ENCODE results near the gene TNFRSF12A.
A peak's percentile ranks its signal among the peaks of the same experiment; 100 is the strongest.
"Not testable (repeated sequence)": the region's sequence is repeated elsewhere in the genome, so short reads cannot be mapped to it uniquely, and the experiment has no call there.

The TNFRSF12A gene

DNA sequence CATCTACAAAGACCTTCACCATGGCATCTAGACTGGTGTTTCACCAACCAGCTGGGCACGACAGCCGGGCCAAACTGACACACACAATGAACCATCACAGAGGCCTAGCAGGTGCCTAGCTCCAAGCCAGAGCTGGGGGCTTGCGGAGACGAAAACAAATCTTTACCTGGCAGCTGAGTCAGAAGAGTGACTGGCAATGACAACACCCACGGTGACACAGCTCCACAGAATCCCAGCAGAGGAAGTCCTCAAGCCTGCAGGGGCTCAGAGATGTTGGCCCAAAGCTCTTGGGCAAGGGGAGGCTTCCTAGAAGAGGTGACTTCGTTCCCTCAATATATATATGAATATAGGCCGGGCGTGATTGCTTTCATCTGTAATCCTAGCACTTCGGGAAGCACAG is 31.3 kb downstream of the TNFRSF12A start:
- DNase-seq: no peak

GRCh38 chr16:3052571-3053329 is 32.6 kb downstream of the TNFRSF12A start:
- DNase-seq: peak; percentile 70

DNA sequence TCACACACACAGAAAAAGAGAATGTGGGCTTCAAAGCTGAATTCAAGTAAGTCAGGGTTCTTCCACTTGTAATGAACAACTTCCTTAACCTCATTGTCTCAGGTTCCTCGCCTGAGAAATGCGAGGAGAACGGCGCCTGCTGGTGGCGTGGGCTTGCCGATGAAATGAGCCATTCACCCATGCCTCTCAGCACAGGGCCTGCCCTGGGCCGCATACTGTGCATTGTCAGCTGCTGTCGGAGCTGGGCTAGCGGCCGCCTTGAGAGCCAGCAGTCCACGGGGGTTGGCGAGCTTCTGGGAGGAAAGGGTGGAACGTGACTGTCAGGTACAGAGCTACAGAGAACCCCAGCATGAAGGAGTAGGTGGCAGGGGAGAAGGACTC is 33.2 kb downstream of the TNFRSF12A start:
- not testable (repeated sequence) for DNase-seq

DNA sequence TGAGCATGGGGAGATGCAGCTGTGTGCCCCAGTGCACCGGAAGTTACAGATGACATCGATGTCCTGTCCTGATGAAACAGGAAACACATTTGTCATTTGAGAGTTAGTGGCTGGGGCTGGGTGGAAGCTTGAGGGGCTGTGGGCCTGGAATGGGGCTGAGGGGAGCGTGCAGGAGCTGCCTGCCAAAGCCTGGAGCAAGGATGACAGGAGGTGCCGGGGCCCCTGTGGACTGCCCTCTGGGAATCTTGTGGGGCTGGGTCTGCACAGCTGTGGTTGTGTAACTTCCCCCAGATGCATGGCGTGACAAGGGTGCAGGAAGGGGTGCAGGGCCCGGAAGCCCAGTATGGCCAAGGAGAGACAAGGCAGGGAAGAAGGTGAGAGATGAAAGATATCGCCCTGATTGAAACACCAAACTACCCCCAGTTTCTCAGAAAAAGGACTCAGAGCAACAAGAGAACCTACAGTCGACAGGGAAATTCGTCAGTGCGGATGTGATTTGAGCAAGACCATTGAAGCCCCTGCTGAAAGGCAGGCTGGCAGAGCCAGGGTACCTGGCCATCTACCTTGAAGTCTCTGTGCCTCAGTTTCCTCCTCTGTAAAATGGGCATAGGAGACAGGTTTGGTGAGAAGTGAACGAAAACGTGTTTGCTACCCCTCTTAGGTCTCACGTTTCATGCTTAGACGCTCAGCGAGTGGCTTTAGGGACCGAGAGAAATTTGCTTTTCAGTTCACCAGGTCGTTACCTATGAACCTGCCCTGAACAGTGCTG is 35.0 kb downstream of the TNFRSF12A start:
- DNase-seq: no peak

DNA sequence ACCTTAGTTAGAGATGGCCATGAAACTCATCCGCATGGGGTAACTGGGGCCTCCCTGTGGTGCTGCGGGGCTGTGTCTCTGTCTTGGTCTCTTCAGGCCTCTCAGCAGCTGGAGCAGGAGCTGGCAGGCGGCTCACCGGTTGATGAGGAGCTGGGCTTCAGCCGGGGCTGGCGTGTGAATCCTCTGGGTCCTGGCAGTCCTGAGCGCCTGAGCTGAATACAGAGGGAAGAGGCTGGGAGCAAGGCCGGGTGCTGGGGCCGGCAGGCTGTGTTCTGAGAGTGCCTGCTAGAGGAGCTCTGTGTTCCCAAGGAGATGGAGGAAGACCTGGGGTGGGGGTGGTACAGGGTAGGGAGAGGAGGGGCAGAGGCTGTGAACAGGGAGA is 35.6 kb downstream of the TNFRSF12A start:
- DNase-seq: not testable (repeated sequence)

DNA sequence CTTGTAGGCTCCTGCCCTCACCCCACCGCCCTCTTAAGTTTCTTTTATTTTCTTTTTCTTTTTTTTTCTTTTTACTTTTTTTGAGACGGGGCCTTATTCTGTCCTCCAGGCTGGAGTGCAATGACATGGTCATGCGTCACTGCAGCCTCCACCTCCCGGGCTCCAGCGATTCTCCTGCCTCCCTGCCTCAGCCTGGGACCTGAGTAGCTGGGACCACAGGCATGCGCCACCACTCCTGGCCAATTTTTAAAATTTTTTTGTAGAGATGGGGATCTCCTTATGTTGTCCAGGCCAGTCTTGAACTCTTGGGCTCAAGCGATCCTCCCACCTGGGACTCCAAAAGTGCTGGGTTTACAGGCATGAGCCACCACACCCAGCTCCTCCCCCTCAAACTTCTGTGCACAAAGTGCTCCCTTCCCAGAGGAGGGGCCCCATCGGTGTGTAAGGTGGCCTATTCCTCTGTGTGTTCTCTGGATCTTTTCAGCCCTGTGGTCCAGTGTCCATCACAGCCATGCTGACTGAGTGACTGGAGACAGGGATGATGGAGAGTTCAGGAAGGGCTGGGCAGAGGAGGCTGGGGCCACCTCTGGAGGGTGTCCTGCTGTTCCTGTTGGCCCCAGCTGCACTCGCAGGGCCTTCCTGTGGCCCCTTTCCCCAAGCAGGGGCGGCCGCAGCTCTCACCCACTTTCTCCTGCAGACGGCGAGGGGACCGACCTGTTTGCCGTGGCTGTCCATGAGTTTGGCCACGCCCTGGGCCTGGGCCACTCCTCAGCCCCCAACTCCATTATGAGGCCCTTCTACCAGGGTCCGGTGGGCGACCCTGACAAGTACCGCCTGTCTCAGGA is 36.4 kb downstream of the TNFRSF12A start:
- no peak for DNase-seq

GRCh38 chr16:3057181-3058138 is 37.3 kb downstream of the TNFRSF12A start:
- DNase-seq: no peak

- DNase-seq: peak; percentile 79
These were observed 38.2 kb downstream of the TNFRSF12A start for GRCh38 chr16:3058139-3059030.

DNA sequence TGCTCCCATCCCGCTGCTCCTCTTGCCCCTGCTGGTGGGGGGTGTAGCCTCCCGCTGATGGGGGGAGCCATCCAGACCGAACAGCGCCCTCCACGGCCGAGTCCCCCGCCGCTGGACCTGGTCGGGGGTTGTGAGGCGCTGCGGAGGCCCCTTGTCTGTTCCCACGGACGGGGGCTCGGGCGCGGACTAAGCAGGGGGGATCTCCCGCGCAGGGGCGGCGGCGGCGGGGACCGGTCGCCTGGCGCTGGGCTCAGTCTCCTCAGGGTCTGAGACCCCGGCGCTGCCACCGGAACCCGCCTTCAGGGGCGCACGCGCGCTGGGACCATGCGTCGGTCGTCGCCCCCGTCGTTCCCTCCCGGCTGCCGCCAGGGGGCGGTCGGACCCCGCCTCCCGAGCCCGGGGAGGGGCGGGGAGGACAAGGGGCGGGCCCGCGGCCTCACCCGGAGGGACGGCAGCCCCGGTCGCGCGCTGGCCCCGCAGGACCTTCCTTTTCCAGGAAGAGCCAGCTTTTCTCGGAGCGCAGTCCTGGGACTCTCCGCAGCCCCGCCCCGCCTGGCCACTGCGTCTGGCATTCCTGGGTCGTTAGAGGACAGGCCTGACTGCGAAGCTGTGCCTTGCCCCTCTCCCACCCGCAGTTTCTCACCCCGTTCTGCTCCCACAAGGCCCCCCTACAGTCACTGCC is 39.0 kb downstream of the TNFRSF12A start:
- peak; percentile 97 for DNase-seq

GRCh38 chr16:3059723-3060242 is 39.6 kb downstream of the TNFRSF12A start:
- no peak for DNase-seq

- DNase-seq: no peak
These were observed 40.4 kb downstream of the TNFRSF12A start for GRCh38 chr16:3060339-3061127.

DNA sequence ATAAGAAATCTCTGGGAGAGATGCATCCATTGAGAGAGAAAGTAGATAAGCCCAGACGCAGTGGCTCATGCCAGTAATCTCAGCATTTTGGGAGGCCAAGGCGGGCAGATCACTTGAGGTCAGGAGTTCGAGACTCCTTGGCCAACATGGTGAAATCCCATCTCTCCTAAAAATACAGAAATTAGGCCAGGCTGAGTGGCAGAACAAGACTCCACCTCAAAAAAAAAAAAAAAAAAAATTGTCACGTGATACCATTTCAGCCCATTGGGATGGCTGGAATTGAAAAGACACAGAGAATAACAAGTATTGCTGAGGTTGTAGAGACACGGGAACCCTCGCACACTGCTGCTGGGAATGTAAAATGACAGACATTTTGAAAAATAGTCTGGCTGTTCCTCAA is 42.4 kb downstream of the TNFRSF12A start:
- no peak for DNase-seq

- no peak for DNase-seq
These were observed 43.6 kb downstream of the TNFRSF12A start for GRCh38 chr16:3063625-3064386.

DNA sequence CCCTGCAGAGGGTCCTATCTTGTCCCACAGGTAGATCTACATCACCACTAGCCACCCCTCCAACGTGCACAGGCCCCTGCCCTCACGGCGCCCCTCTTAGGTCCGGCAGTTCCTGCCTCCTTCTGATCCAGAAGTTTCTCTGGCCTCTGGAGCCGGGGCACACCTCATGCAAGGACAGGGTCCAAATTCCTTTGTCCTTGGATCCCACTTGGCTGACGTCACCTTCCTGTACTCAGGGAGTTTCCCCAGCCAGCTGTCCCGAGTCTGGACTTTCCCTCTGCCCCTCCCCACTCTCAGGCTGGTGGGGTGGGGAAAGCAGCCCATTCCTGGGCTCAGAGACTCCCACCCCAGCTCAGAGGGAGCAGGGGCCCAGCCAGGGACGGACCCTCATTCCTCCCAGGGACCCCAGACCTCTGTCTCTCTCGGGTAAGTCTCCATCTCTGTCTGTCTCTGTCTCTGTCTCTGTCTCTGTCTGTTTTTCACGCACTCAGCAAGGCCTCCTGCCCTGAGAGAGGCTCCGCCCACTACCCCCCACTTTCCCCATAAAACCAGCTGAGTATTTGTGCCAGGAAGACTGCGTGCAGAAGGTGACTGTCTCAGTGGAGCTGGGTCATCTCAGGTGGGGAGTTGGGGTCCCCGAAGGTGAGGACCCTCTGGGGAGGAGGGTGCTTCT is 45.0 kb downstream of the TNFRSF12A start, which contains the start of gene IL32:
IL32 (plus strand) TSS at position 572 of the 673 bp plus-strand sequence. CDS start 172 bp downstream, outside the sequence.
- peak; percentile 82 for DNase-seq

DNA sequence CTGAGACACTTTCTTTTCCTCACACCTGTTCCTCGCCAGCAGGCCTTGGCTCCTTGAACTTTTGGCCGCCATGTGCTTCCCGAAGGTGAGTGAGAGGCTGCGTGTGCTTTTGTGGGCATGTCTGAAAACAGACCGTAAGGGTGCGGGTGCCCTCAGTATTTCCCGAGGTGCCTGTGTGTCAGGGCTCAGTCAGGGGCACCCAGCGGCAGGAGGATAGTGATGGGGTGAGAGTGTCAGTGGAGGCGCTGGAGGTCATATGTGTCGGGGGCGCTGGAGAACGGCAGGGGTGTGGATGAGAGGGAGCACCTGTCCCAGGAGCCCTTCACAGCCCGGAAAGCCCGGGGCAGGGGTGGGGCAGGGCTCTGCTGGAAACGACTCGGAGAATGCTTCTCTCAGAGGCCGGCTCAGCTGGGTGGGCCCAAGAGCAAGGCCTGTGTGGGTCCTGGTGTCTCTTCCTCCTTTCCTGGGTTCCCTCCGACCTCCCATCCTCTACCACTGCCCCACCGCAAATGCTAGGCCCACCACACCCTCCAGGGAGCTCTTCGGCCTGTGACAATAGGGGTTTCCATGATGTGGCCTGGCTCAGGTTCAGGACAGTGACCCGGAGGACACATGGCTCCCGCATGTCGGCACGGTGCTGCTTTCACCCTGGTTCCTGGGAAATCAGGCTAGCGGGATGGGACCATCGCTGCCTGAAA is 45.7 kb downstream of the TNFRSF12A start:
- peak; percentile 89 for DNase-seq

DNA sequence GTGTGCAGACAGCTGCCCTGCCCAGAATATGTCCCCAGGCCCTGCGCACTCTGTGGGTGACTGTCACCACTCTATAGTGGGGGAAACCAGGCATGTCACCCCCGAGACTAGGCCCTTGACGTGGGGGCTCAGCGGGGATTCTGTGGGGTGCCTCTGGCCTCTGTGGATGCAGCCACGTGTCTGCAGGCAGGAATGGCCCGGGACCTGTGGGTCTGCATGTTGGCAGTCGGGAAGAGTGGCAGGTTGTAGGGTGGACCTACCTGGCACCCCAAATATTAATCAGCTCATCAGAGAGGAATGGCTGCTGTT is 46.2 kb downstream of the TNFRSF12A start:
- no peak for DNase-seq

DNA sequence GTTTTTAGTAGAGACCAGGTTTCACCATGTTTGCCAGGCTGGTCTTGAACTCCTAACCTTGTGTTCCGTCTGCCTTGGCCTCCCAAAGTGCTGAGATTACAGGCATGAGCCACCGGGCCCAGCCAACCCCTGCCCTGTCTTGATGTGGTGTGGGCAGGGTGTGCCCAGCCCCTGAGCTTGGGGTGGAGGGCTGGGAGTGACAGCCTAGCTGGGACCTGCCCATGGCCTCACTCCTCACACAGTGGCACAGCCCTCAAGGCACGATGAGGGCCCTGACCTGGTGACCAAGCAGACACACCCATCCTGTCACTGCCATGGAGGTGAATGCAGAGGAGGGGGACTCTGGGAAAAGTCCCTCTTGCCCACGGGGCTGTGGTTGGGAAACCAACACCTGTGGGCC is 48.3 kb downstream of the TNFRSF12A start:
- DNase-seq: no peak

Data from activated CD8-positive, alpha-beta memory T cell treated with anti-CD3 and anti-CD28 coated beads for 24 hours (primary cell).